H1 (cell line): ENCODE data around the gene SPOCD1. TPM values are rescaled to one million over a fixed set of nuclear protein-coding genes. Genes with fewer than 3 reads are reported as not detected.

ENCODE experiments used
- CTCF ChIA-PET: fragments of 300-600 bp; sonication (Branson Sonifier 250); formaldehyde crosslinking; loops from one replicate; lab custom pipeline; 2021; ENCODE audit not compliant: partially characterized antibody; lab: Charles Lee
- POLR2A ChIA-PET: fragments of 300-600 bp; sonication (Branson Sonifier 250); formaldehyde crosslinking; loops from one replicate; lab custom pipeline; 2021; ENCODE audit warnings: inconsistent platforms; ENCODE audit not compliant: partially characterized antibody; lab: Charles Lee
- DNase-seq, 2 experiments: peaks; one replicate each; pipeline versions ENCODE4 v3.0.0 to v3.0.0-alpha.2; 2010 to 2022; ENCODE audit warnings: low spot score in 2 of 2, low read depth in 1 of 2, mixed read lengths in 1 of 2
- FAIRE-seq: peaks from 2 replicates; lab custom pipeline; 2011; peaks lifted over from hg19 to GRCh38; lab: Jason Lieb, UNC
- H2AFZ ChIP-seq: 2 replicates; pipeline ENCODE4 v1.8.1; 2012; ENCODE audit warnings: low read length, inconsistent platforms
- H2AK5ac ChIP-seq: 2 replicates; pipeline ENCODE4 v1.6.1; 2013; ENCODE audit warnings: low read depth, low read length
- H2BK120ac ChIP-seq: replicated peaks from 2 replicates; pipeline ENCODE3; 2013; ENCODE audit warnings: low read depth, low read length, inconsistent platforms
- H2BK12ac ChIP-seq: 2 replicates; pipeline ENCODE4 v1.6.1; 2013; ENCODE audit warnings: low read depth, low read length
- H2BK15ac ChIP-seq: 2 replicates; pipeline ENCODE4 v1.6.1; 2013; ENCODE audit warnings: low read length
- H2BK20ac ChIP-seq: 2 replicates; pipeline ENCODE4 v1.6.1; 2013; ENCODE audit warnings: low read length
- H2BK5ac ChIP-seq: 2 replicates; pipeline ENCODE4 v1.6.1; 2013; ENCODE audit warnings: low read depth, low read length
- H3K14ac ChIP-seq: 2 replicates; pipeline ENCODE4 v1.6.1; 2013; ENCODE audit warnings: inconsistent platforms; ENCODE audit not compliant: insufficient read length
- H3K18ac ChIP-seq: 2 replicates; pipeline ENCODE4 v1.6.1; 2013; ENCODE audit warnings: low read length; ENCODE audit errors: extremely low read depth
- H3K23ac ChIP-seq: 2 replicates; pipeline ENCODE4 v1.6.1; 2013; ENCODE audit warnings: inconsistent platforms; ENCODE audit not compliant: insufficient read length
- H3K23me2 ChIP-seq: 2 replicates; pipeline ENCODE4 v1.6.1; 2013; ENCODE audit warnings: low read depth, low read length
- H3K27ac ChIP-seq: 2 replicates; pipeline ENCODE4 v1.6.1; 2011; ENCODE audit warnings: low read depth, low read length, inconsistent platforms
- H3K27me3 ChIP-seq, 4 experiments: replicated peaks in 1 of 4; 1 replicate in 1 of 4; 2 replicates in 3 of 4; pipeline versions ENCODE4 v1.6.1 to v1.8.1; 2011 to 2013; ENCODE audit warnings: low read length in 3 of 4, mild to moderate bottlenecking in 3 of 4, inconsistent platforms in 2 of 4, mixed read lengths in 2 of 4, moderate library complexity in 1 of 4; ENCODE audit not compliant: control insufficient read depth in 3 of 4, insufficient read depth in 3 of 4; ENCODE audit errors: extremely low read depth in 1 of 4
- H3K36me3 ChIP-seq, 4 experiments: 2 replicates each; pipeline versions ENCODE4 v1.6.1 to v1.8.1; 2011 to 2013; ENCODE audit warnings: mild to moderate bottlenecking in 4 of 4, low read length in 3 of 4, moderate library complexity in 2 of 4, control low read depth in 1 of 4, inconsistent platforms in 1 of 4; ENCODE audit not compliant: insufficient read depth in 4 of 4, control insufficient read depth in 2 of 4
- H3K4ac ChIP-seq: replicated peaks from 2 replicates; pipeline ENCODE3; 2013; ENCODE audit warnings: low read length, low read depth, mixed read lengths, inconsistent platforms; ENCODE audit not compliant: insufficient read length
- H3K4me1 ChIP-seq, 4 experiments: replicated peaks in 1 of 4; 1 replicate in 1 of 4; 2 replicates in 3 of 4; pipeline versions ENCODE4 v1.6.1 to v1.8.1; 2011 to 2013; ENCODE audit warnings: low read length in 3 of 4, inconsistent platforms in 2 of 4, mixed read lengths in 1 of 4; ENCODE audit not compliant: insufficient read depth in 4 of 4, control insufficient read depth in 3 of 4
- H3K4me2 ChIP-seq, 2 experiments: 2 replicates each; pipeline versions ENCODE4 v1.6.1 to v1.8.1; 2011 to 2013; ENCODE audit warnings: low read depth in 2 of 2, low read length in 2 of 2, control low read depth in 1 of 2, inconsistent platforms in 1 of 2, mild to moderate bottlenecking in 1 of 2; ENCODE audit not compliant: insufficient read depth in 1 of 2
- H3K4me3 ChIP-seq, 4 experiments: fragments of 200-600, 300-600 bp in 1 of 4; sonication (generic), shearing (Covaris generic), sonication (Bioruptor Twin) in 1 of 4; 2 replicates each; pipeline versions ENCODE4 v1.5.1 to v1.8.1; 2011 to 2016; ENCODE audit warnings: low read length in 4 of 4, low read depth in 3 of 4, control low read depth in 2 of 4, inconsistent platforms in 2 of 4, mild to moderate bottlenecking in 2 of 4, mixed read lengths in 1 of 4, moderate library complexity in 1 of 4; ENCODE audit not compliant: insufficient read depth in 2 of 4; ENCODE audit errors: extremely low read depth in 1 of 4
- H3K56ac ChIP-seq: replicated peaks from 2 replicates; pipeline ENCODE3; 2013; ENCODE audit warnings: low read depth, mild to moderate bottlenecking, mixed read lengths, low read length, inconsistent platforms; ENCODE audit not compliant: insufficient read length
- H3K79me1 ChIP-seq: 2 replicates; pipeline ENCODE4 v1.6.1; 2013; ENCODE audit warnings: low read depth, low read length, control low read depth
- H3K79me2 ChIP-seq, 2 experiments: 2 replicates each; pipeline versions ENCODE4 v1.6.1 to v1.8.1; 2012 to 2013; ENCODE audit warnings: low read length in 2 of 2, mild to moderate bottlenecking in 2 of 2, inconsistent platforms in 1 of 2; ENCODE audit not compliant: insufficient read depth in 2 of 2, control insufficient read depth in 1 of 2
- H3K9ac ChIP-seq, 4 experiments: replicated peaks in 1 of 4; 1 replicate in 1 of 4; 2 replicates in 3 of 4; pipeline versions ENCODE4 v1.6.1 to v1.8.1; 2011 to 2013; ENCODE audit warnings: low read depth in 3 of 4, low read length in 3 of 4, control low read depth in 2 of 4, mild to moderate bottlenecking in 2 of 4, moderate library complexity in 2 of 4, inconsistent platforms in 1 of 4; ENCODE audit errors: extremely low read depth in 1 of 4
- H3K9me3 ChIP-seq, 2 experiments: 2 replicates each; pipeline versions ENCODE4 v1.6.1 to v1.8.1; 2012 to 2013; ENCODE audit warnings: mild to moderate bottlenecking in 2 of 2, moderate library complexity in 2 of 2, control low read depth in 1 of 2, inconsistent platforms in 1 of 2, low read depth in 1 of 2, low read length in 1 of 2, mixed read lengths in 1 of 2; ENCODE audit not compliant: insufficient read depth in 2 of 2
- H4K20me1 ChIP-seq, 2 experiments: replicated peaks in 1 of 2; 2 replicates each; pipeline versions ENCODE3 to v1.8.1; 2011 to 2013; ENCODE audit warnings: inconsistent platforms in 2 of 2, low read length in 2 of 2, mild to moderate bottlenecking in 1 of 2; ENCODE audit not compliant: insufficient read depth in 2 of 2, control insufficient read depth in 1 of 2
- H4K5ac ChIP-seq: 2 replicates; pipeline ENCODE4 v1.6.1; 2013; ENCODE audit warnings: low read length, low read depth, mixed read lengths, inconsistent platforms; ENCODE audit not compliant: insufficient read length
- H4K8ac ChIP-seq: 2 replicates; pipeline ENCODE4 v1.8.0; 2013; ENCODE audit warnings: mild to moderate bottlenecking, moderate library complexity, low read length, inconsistent platforms; ENCODE audit not compliant: insufficient read depth; ENCODE audit errors: extremely low read depth
- H4K91ac ChIP-seq: replicated peaks from 2 replicates; pipeline ENCODE3; 2013; ENCODE audit warnings: low read length, mixed read lengths, inconsistent platforms; ENCODE audit not compliant: insufficient read length
- FOSL1 ChIP-seq: IDR thresholded peaks from 2 replicates; pipeline ENCODE4 v1.6.1; 2011; ENCODE audit warnings: mild to moderate bottlenecking, low read depth, low read length, moderate library complexity; ENCODE audit not compliant: insufficient read depth
- NRF1 ChIP-seq: IDR thresholded peaks from 2 replicates; pipeline ENCODE4 v1.6.1; 2011; ENCODE audit warnings: mild to moderate bottlenecking, low read depth, low read length, improper control_type of control experiment
- RAD21 ChIP-seq, 2 experiments: IDR thresholded peaks in 1 of 2; conservative IDR thresholded peaks in 1 of 2; 2 replicates each; pipeline ENCODE4 v1.6.1; 2011; ENCODE audit warnings: low read depth in 2 of 2, low read length in 2 of 2, improper control_type of control experiment in 1 of 2, inconsistent platforms in 1 of 2, mild to moderate bottlenecking in 1 of 2, moderate library complexity in 1 of 2
- SP4 ChIP-seq: IDR thresholded peaks from 2 replicates; pipeline ENCODE4 v1.6.1; 2012; ENCODE audit warnings: low read length, inconsistent platforms
- WGBS, 2 experiments: shearing (Covaris generic) in 1 of 2; methylation state at CpG; one replicate each; pipeline versions ENCODE4 v1.1.6 to v1.1.7; 2013 to 2015; ENCODE audit warnings: low lambda C conversion rate in 2 of 2, mixed read lengths in 2 of 2, inconsistent platforms in 1 of 2, low coverage in 1 of 2, missing lambda C conversion rate in 1 of 2; ENCODE audit not compliant: insufficient replicate concordance in 2 of 2, insufficient coverage in 1 of 2, insufficient read length in 1 of 2; ENCODE audit errors: extremely low coverage in 1 of 2, missing lambda C conversion rate in 1 of 2; 5-methylcytosine and 5-hydroxymethylcytosine counted together
- polyA plus RNA-seq, 7 experiments: library from polyadenylated mRNA; depleted of rRNA in 3 of 7; stranded (reverse) in 5 of 7; unstranded in 2 of 7; fragments of >200 nt in 5 of 7; fragments of 200-250 nt in 2 of 7; gene quantifications; 1 replicate in 5 of 7; 2 replicates in 1 of 7; 4 replicates in 1 of 7; pipeline versions ENCODE4 v1.2.1 to v1.2.3, GENCODE V29; 2011 to 2013; ENCODE audit warnings: missing spikeins in 2 of 7, mixed read lengths in 2 of 7
- total RNA-seq: library from RNA; stranded (reverse); fragmentation: NEBNext Ultra II Directional; extraction: Animal tissue kit (Norgen Biotek cat#: 25700); gene quantifications from 2 replicates; pipeline ENCODE4 v1.2.1, GENCODE V29; 2021
- TF ChIP-seq, protein P1 (sequence below), 3 experiments: IDR thresholded peaks; 1 replicate in 2 of 3; 2 replicates in 1 of 3; pipeline versions ENCODE4 v1.5.1 to v1.6.1; 2011; ENCODE audit warnings: low read length in 3 of 3, mild to moderate bottlenecking in 3 of 3, inconsistent platforms in 2 of 3, low read depth in 1 of 3, moderate library complexity in 1 of 3; ENCODE audit not compliant: insufficient read depth in 1 of 3; ENCODE audit errors: control extremely low read depth in 1 of 3

Gene SPOCD1
- total and polyA plus RNA-seq, 2 of the 8 experiments (the other 6 are each of a cell fraction or from before 2014, with no cell fraction given) = 1.8 to 2.9 TPM

DNA sequence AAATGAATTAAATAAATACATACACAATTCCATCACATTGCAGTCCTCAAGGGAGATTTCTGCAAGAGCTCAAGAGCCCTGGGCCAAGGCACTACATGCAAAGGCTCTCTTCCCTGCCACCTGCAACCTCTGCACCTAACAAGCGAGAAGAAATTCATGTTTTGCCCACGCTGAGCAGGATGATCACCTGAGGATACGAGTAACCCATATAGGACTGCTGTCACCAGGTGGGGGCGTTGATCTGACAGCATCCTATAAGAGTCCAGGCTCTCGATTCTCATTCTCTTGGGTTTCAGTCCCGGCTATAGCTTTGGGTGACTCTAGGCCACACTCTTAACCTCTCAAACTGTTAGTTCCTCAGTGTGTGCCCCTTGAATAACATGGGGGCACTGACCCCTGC lies 18.7 kb upstream of the SPOCD1 start:
- Histone ChIP-seq H3K27ac (no peak overlapping the region), H3K4me3 (no peak overlapping the region), H2AFZ (no peak overlapping the region), H2BK15ac (no peak overlapping the region), H4K20me1 (no peaks in the 10 kb centered on the region), H3K9me3 (no peaks in the 10 kb centered on the region), H2BK12ac (no peak overlapping the region), H3K18ac (no peak overlapping the region), H4K8ac (no peak overlapping the region), H3K14ac (no peak overlapping the region), H3K23ac (no peak overlapping the region), H3K27me3 (no peaks in the 10 kb centered on the region), H2BK5ac (no peak overlapping the region), H4K91ac (no peak overlapping the region), H3K4me2 (no peak overlapping the region), H3K23me2 (no peaks in the 10 kb centered on the region), H3K79me2 (no peaks in the 10 kb centered on the region), H3K79me1 (no peaks in the 10 kb centered on the region), H3K9ac (no peak overlapping the region), H3K4me1 (no peaks in the 10 kb centered on the region; a peak in 1 of 7 replicates), H3K56ac (no peak overlapping the region), H3K36me3 (no peaks in the 10 kb centered on the region), H2AK5ac (no peak overlapping the region), H2BK20ac (no peak overlapping the region), H3K4ac (no peak overlapping the region), H2BK120ac (no peak overlapping the region), H4K5ac (no peak overlapping the region)
- TF ChIP-seq FOSL1 (no peak), RAD21 (IDR thresholded peaks at IDR 0.05 in 1 of 2, conservative IDR thresholded peaks at IDR 0.05 in 1 of 2; ENCODE audit: low read depth in 2 of 2, low read length in 2 of 2) (0 out of 4 replicates have a peak, but pooled peaks of 1 of the 2 experiments have one; percentile 16), NRF1 (no peak), SP4 (no peak)
- TF ChIP-seq, protein P1, sequence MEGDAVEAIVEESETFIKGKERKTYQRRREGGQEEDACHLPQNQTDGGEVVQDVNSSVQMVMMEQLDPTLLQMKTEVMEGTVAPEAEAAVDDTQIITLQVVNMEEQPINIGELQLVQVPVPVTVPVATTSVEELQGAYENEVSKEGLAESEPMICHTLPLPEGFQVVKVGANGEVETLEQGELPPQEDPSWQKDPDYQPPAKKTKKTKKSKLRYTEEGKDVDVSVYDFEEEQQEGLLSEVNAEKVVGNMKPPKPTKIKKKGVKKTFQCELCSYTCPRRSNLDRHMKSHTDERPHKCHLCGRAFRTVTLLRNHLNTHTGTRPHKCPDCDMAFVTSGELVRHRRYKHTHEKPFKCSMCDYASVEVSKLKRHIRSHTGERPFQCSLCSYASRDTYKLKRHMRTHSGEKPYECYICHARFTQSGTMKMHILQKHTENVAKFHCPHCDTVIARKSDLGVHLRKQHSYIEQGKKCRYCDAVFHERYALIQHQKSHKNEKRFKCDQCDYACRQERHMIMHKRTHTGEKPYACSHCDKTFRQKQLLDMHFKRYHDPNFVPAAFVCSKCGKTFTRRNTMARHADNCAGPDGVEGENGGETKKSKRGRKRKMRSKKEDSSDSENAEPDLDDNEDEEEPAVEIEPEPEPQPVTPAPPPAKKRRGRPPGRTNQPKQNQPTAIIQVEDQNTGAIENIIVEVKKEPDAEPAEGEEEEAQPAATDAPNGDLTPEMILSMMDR (IDR thresholded peaks at IDR 0.05; ENCODE audit: control extremely low read depth in 1 of 3, insufficient read depth in 1 of 3, low read depth in 1 of 3, low read length in 3 of 3) = peak in 1 of 3 experiments; percentile 26; a peak in 2 of 4 replicates
- no peak for DNase-seq
- FAIRE-seq = no peak
- 64% methylated on average over 6 of the region's 6 CpGs; no CpG with 5 or more reads in 1 of the 2 experiments for WGBS, 2 experiments
- ChIA-PET POLR2A (no interaction called here), CTCF (interaction anchor here (1.3 to 4.1 kb wide), 5 partner anchors 9 to 143 kb away, joined by 3 to 20 read pairs (median 8); partner anchors contain the start of gene SPOCD1)
